ENCODE measurements around the gene ZNF385B. TPM values are rescaled to one million over a fixed set of nuclear protein-coding genes. Genes with fewer than 3 reads are reported as not detected.

ZNF385B gene
- total and polyA plus RNA-seq, 8 donors, result 1.8 to 41.4 (median 3.5) TPM; not detected in 1

DNA sequence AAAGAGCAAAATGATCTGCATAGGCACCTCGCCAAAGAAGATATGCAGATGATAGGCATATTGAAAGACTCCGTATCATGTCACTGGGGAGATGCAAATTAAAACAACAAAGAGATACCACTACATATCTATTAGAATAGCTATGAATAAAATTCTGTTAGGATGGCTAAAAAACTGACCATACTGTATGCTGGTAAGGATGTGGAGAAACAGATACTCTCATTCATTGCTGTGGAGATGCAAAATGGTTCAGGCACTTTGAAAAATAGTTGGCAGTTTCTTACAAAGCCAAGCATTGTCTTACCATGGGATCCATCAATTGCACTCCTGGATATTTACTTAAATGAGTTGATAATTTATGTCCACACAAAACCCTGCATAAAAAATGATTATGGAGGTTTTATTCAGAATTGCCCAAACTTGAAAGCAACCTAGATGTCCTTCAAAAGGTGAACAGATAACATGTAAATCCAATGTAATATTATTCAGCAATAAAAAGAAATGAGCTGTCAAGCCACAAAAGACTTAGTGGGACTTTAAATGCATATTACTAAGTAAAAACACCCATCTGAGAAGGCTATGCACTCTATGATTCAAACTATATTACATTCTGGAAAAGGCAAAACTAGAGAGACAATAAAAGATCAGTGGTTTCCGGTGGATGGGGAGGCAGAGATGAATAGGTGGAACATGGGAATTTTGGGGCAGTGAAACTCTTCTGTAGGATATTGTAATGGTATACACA, 31.2 kb downstream of the ZNF385B start:
- Histone ChIP-seq H3K36me3 (no peaks in the 10 kb centered on the region), H3K27ac (no peak overlapping the region), H3K27me3 (no peaks in the 10 kb centered on the region), H3K9me3 (no peaks in the 10 kb centered on the region), H3K4me3 (no peak overlapping the region), H3K4me1 (no peaks in the 10 kb centered on the region)
- TF ChIP-seq POLR2AphosphoS5 (IDR thresholded peaks at IDR 0.05), result no peak
- no peak for TF ChIP-seq POLR2A (IDR thresholded peaks at IDR 0.05)
- no peak for TF ChIP-seq CTCF (IDR thresholded peaks at IDR 0.05)
- TF ChIP-seq EP300 (IDR thresholded peaks at IDR 0.05), result no peak
- WGBS, 5 donors, result 86 to 94% (median 90%) methylated on average over 3 of the region's 3 CpGs
- DNase-seq, result no peak
- intact Hi-C loops (cut with DNase I; ENCODE audit: low total_unique reads), result no loop called here

- H3K4me1 ChIP-seq, result no peaks in the 10 kb centered on the region
- intact Hi-C loops (cut with DNase I; ENCODE audit: low total_unique reads), result no loop called here
- H3K4me3 ChIP-seq, result no peak overlapping the region
- H3K27me3 ChIP-seq, result no peaks in the 10 kb centered on the region
- WGBS, 5 donors, result 62 to 86% (median 81%) methylated on average over 2 of the region's 2 CpGs
- DNase-seq, result no peak
- no peak for TF ChIP-seq POLR2AphosphoS5 (IDR thresholded peaks at IDR 0.05)
- no peak for TF ChIP-seq CTCF (IDR thresholded peaks at IDR 0.05)
- TF ChIP-seq POLR2A (IDR thresholded peaks at IDR 0.05), result no peak
- no peak for TF ChIP-seq EP300 (IDR thresholded peaks at IDR 0.05)
- H3K27ac ChIP-seq, result no peak overlapping the region
- no peaks in the 10 kb centered on the region for H3K9me3 ChIP-seq
- no peaks in the 10 kb centered on the region for H3K36me3 ChIP-seq
Measured at GRCh38 chr2:179826297-179826696, 35.1 kb downstream of the ZNF385B start.

GRCh38 chr2:179825494-179825893, 35.9 kb downstream of the ZNF385B start:
- no peaks in the 10 kb centered on the region for H3K4me1 ChIP-seq
- intact Hi-C loops (cut with DNase I; ENCODE audit: low total_unique reads), result no loop called here
- no peaks in the 10 kb centered on the region for H3K36me3 ChIP-seq
- no peak for DNase-seq
- H3K9me3 ChIP-seq, result no peaks in the 10 kb centered on the region
- H3K27ac ChIP-seq, result no peak overlapping the region
- H3K27me3 ChIP-seq, result no peaks in the 10 kb centered on the region
- no peak overlapping the region for H3K4me3 ChIP-seq
- WGBS, 5 donors, result 72 to 92% (median 79%) methylated on average over 3 of the region's 3 CpGs
- no peak for TF ChIP-seq CTCF (IDR thresholded peaks at IDR 0.05)
- no peak for TF ChIP-seq EP300 (IDR thresholded peaks at IDR 0.05)
- no peak for TF ChIP-seq POLR2A (IDR thresholded peaks at IDR 0.05)
- no peak for TF ChIP-seq POLR2AphosphoS5 (IDR thresholded peaks at IDR 0.05)

DNA sequence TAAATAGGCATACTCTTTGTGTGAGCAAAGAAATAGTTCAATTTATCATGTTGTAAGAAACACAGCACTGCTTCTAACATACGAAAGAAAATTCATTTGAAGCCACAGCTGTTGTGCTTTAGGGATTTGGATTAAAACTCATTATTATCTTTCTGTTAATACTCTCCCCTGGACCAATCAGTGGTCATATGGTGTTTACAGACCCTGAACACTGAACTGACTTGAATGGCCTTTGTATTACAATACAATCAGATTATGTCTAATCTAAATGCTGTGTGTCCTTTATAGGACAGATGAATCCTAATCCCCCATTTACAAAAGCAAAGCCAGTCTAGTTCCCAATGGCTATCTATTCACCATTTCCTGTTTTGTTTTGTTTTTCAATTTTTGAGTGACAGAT, 36.5 kb downstream of the ZNF385B start:
- DNase-seq, result no peak
- no peak overlapping the region for H3K27ac ChIP-seq
- H3K4me3 ChIP-seq, result no peak overlapping the region
- no peaks in the 10 kb centered on the region for H3K36me3 ChIP-seq
- no peaks in the 10 kb centered on the region for H3K27me3 ChIP-seq
- H3K9me3 ChIP-seq, result no peaks in the 10 kb centered on the region
- intact Hi-C loops (cut with DNase I; ENCODE audit: low total_unique reads), result no loop called here
- TF ChIP-seq EP300 (IDR thresholded peaks at IDR 0.05) (no peak), CTCF (IDR thresholded peaks at IDR 0.05) (no peak), POLR2A (IDR thresholded peaks at IDR 0.05) (no peak), POLR2AphosphoS5 (IDR thresholded peaks at IDR 0.05) (no peak)
- H3K4me1 ChIP-seq, result no peaks in the 10 kb centered on the region
- 43 to 54% (median 50%) methylated on average over 1 of the region's 1 CpG for WGBS, 5 donors

Measured in stomach (tissue), 9 donors.